HG03045 (cell line): ENCODE results near the gene LEFTY1.
"Not testable (repeated sequence)": the region's sequence is repeated elsewhere in the genome, so short reads cannot be mapped to it uniquely, and the experiment has no call there.

Experiments
- ATAC-seq: cut with Tn5 transposase; IDR thresholded peaks from one replicate; pipeline ENCODE4 v1.9.1; 2021; ENCODE audit warnings: mild to moderate bottlenecking, moderate library complexity; ENCODE audit not compliant: unreplicated experiment

Gene LEFTY1

DNA sequence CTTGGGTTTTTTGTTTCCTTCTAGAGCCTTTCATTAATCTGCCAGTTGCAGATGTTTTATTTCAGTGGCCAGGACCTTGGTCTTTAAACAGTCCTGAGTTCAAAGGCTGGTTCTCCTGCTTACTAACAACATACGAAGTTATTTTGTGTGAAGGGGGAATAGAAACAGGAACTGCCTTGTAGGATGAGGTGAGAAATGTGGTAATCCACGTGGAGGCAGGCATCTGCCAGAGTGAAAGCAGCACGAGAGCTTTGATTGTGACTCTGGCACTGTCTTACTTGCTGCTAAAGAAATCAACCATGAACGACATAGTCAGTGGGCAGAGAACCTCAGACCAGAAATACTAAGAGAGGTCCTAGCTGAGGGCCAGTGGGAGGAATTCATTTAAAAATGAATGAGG, 37.1 kb downstream of the LEFTY1 start:
- ATAC-seq, result peak; percentile 47

DNA sequence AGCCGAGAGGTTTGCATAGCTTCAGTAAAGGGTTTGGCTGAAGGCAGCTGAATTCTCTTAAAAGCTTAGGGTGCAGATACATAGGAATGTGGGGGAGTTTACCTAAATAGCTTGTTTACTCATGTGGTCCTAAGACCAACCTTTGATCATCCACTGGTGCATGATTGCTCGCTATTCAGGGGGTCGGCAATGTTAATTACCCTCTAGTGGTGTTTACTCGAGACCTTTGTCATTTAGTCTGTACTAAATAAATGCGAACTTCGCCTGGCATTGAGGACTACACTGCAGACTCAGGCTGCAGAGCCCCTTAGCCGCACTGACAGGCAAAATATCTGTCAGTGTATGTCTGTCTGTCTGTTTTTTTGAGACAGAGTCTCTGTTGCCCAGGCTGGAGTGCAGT, 38.6 kb downstream of the LEFTY1 start:
- ATAC-seq, result no peak

DNA sequence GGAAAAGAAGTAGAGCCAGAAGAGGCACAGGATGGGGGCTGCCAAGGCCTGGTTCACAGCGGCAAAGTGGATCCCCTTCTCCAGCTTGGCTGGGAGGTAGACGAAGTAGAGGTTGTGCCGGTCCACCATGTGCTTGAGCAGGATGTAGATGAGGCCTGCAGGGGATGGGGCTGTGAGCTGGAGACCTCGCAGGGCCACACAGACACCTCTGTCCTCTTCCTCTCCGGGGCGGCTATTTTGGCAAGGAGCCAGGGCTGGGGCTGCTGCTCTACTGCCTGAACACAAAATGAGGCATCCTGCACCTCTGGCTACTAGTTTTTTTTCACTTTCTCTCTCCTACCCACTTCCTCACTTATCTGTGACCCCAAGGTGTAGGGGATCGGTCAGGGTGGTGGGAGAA, 39.0 kb downstream of the LEFTY1 start:
- no peak for ATAC-seq

DNA sequence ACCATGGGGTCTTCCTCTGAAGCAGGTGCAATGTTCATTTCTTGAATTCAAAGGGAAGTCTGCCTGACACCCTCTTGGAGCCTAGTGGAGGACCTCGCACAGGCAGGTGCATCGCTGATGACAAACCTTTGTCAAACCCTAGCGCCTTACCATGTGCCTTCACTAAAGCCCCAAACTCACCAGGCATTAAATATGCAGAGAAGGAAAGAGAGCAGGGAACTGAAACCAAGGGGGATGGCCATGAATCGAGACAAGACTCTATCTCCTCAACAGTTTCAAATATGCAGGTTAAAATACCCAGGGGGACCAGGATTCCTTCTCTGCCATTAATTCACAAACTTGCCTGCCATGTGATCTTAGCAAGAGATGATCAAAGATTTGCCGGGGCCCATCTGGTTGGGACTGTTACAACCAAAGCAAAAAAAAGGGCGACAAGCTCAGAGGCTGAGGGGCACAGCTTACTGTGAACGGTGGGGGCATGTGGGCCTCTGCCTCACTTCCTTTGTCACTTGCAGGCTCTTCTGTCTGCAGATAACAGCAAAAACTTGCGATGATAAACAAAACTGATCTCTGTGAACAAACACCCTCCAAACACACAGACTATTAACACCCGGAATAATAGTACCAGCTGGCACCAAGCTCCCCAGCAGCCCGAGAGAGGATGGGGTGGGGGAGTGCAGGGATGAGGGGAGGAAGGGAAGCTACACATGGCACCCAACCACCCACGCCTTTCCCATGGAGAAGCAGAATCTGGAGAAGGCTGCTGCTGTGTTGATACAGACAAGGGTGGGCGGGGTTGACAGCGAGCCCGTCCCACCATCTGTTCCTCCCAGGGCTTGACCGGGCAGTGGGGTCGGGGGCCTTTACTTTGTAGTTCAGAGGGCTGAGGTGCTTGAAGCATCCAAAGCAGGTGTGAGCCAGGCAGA, 40.7 kb downstream of the LEFTY1 start:
- peak; percentile 54 for ATAC-seq

DNA sequence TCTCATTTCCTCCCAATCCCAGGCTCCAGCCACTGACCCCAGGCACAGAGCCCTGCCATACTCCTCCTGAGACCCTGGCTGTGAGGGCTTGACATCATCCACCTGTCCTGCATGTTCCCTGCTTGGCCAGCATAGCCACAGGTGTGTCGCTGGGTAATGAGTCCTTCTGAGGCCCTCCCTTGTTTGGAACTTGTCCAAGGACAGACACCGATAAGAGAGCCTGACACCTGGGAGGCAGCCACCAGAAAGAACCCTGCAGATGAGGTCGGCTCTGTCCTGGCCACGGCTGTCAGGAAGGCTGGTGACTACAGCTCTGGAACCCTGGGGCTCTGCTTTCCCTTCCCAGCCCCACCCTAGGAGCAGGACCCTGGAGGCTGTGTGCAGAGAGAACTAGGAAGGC, 41.3 kb downstream of the LEFTY1 start:
- ATAC-seq, result no peak

DNA sequence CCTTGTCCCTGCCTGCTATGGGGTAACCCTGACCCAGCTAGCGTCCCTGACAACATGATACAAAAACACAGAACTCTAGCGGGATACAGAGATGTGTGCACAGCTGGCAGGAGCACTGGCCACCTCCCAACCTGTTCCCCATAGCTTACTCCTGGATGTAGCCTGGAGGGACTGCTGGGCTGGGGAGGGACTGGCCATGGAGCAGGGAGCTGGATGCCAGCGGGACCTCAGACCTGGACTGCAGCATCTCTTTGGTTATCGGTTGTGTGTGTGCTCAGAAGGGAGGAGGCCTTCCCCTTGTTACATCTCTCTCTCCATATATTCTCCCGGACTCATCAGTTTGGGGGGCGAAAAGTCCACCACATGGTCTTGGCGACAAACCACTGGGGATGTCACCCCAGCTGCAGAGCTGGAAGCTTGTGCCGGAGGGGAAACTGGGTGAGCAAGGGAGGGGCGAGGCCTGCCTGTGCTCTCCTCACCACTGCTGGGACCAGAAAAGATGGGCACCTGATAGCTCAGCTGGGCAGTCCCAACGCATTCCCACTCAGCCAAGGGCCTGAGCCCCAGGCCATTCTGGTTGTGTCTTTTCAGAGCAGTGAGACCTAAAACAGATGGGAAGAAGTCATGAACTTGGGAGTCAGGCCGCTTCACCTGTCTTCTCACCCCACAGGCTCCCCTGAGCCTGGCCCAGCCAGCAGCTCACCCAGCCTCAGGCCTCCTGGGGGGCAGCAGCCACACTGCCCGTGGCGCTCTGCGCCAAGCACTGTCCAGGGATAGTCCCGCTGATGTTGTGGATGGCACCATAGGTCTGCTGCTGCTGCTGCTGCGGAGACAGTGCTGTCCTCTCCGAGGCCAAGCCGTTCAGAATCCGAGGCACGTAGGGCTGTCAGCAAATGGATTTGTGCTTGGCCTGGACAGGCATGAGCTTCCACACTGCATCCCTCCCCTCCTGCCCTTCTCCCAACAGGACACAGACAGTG, 42.3 kb downstream of the LEFTY1 start:
- ATAC-seq, result no peak

DNA sequence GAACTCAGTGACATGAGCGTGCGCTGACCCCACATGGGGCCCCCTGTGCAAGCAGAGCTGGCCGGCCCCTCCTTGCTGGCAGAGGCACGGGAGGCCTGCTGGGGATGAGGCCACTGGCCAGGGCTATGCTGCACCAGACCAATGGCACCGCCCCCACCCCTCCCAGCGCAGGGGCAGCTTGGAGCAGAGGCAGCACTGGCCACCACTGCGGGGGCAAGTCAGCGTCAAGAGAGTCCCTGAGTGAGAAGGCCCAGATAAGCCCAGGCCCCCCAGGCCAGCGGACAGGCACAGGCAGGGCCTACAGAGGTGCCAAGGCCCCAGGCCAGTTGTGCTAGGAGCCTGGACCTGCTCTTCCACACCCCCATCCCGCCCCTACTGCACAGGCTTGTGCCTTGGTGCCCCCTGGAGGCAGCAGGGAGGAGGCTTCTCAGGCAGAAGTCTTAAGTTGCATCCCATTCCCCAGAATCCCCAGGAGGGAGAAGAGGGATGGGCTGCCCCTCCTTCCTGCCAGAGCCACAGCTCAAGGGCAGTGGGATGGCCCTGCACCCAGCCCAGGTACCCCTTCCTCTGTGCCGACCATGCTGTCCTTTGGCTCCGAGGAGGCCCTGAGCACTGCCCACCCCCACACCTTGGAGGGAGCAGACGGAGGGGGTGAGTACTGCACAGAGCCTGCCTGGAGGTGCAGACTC, 43.2 kb downstream of the LEFTY1 start:
- ATAC-seq, result no peak

DNA sequence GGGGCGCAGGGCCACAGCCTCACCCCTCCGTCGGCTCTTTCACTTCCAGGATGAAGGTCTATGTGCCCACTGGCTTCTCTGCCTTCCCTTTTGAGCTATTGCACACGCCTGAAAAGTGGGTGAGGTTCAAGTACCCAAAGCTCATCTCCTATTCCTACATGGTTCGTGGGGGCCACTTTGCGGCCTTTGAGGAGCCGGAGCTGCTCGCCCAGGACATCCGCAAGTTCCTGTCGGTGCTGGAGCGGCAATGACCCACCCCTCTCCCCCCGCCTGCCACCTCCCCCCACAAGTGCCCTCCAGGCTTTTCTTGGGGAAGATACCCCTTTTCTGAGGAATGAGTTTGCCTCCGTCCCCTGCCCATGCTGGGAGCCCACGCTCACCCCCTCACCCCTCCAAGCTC, 43.8 kb downstream of the LEFTY1 start:
- no peak for ATAC-seq

DNA sequence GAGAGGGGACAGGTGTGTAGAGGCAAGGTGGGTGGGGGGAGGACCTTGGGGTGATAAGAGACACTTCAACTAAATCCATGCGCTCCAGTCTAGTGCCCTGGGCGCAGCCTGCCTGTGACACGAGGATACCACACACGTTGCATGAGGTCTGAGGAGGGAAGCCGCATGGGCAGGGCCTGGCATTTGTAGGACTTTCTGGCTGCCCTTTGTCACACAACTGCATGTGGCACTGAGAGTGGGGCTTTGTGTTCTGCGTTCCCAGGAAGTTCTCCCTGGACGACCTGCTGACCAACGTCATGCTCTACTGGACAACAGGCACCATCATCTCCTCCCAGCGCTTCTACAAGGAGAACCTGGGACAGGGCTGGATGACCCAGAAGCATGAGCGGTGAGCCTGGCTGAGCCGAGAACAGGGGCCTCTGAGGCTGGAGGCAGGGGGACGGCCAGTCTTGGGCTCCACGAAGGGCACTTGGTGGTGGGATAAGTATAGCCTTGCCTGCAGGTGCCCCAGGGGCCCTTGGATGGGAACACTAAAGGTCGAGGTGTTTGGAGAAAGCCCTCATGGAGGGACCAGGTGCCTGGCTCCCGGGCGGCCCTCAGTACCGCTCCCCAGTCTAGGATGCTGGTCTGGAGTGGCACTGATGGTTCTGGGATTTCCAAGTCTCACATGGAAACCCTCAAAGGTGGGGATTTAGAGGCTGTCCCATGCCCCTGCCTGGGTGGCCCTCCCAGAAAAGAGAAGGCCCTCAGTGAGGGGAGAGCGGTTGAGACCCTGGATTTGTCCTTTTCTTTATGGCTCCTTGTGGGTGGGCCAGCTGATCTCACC, 44.5 kb downstream of the LEFTY1 start:
- ATAC-seq, result no peak

DNA sequence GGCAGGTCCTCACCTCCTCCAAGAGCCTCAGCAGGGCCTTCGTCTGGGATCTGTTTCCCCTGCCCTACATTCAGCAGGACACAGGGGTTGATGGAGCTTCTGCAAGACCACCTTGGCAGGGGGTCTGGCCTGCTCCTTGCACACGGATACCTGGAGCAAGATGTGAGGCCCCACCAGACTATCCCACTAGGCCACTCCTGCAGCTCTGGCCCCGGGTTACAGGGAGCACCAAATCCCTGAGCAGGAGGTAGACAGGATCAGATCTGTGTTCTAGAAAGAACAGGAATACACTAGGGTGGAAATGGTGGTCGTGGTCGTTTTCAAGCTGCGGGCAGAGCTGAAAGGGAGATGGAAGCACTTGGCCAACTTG, 45.5 kb downstream of the LEFTY1 start:
- no peak for ATAC-seq

DNA sequence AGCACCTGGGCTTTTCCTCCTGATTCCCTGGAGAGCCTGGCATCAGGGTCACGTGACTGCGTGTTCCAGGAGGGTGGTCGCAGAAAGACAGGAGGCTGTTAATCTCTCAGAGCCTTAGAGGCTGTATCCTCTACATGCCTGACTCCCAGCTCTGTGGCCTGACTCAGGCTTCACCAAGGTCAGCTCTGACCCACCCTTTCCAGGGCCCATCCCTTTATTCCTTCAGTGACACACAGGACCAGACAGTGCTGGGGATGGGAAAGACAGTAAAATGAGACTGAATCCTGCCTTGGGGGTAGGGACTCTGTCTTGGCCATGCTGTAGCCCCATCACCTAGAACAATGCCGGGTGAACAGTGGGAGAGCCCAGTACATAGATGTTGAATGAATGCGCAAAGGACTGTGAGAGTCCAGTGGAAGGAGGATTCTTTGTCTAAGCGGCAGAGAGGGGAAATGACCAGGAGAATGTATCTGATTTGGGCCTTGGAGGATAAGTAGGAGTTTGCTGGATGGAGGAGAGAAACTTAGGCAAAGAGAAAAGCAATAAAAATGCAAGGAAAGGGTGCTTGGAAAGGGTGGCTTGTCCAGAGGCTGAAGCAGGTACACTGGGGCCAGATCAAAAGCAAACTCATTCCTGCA, 46.0 kb downstream of the LEFTY1 start:
- no peak for ATAC-seq

DNA sequence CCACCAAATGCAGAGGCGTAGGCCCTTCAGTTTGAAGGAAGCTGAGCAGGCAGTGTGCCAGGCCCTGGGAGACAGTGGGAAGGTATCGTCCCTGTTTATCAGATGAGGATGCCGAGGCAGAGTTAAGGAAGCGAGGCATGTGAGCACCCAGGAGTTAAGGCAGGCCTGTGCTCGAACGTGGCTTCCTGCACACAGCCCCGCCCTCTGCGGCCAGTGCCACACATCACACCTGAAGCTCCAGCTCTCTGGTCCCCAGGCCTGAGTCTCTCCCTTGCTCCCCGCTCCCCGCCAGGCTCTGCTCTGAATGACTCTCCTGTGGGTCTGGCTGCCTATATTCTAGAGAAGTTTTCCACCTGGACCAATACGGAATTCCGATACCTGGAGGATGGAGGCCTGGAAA, 46.9 kb downstream of the LEFTY1 start:
- no peak for ATAC-seq

DNA sequence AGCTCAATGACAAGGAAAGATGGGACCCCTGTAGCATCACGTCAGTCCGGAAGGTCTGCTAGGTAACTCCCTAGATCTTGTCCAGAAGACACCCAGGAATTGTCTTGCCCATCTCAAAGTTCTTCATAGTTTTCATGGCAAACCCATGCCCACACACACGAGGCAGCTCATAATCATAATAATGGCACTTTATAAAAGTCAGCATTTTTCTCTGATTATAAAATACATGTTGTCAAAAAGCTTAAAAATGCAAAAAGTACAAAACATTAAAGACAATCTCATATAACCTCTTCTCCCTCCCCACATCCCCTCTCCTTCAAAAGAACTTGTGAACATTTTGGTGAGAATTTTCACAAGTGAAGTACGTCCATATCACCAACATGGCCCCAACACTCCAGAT, 48.2 kb downstream of the LEFTY1 start:
- no peak for ATAC-seq

DNA sequence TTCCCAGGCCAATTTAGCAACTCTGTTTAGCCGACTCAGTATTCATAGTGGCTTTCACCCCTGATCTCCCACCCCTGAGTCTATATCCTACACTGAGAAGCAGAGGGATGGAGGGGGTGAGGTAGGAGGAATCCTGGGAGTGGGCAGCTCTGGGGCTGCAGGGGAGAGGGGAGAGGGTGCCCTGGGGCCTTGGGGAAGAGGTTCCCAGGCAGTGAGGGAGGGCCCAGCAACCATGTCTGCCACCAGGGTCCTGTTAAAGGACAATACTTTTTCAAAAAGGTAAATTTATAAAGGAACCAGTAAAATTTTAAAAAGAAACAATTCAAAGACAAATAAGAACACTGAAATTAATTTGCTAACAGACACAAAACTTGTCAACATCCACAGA, 48.7 kb downstream of the LEFTY1 start:
- ATAC-seq, result no peak

DNA sequence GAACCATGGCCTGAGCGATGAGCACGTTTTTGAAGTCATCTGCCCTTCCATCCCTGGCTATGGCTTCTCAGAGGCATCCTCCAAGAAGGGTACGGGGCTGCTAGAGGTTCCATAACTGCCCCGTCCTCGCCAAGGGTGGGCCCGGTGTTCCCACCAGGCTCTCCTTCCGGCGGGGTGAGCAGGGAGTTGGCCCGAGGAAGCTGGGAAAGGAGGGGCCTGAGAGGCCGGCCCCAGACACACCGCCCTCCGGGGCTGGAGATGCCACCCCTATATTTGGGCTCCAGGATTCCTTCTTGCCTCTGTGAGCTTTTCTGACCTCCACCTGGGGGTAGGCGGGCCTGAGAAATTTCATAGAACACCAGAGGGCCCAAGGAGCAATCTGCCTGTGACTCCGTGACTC, 50.2 kb downstream of the LEFTY1 start:
- no peak for ATAC-seq

DNA sequence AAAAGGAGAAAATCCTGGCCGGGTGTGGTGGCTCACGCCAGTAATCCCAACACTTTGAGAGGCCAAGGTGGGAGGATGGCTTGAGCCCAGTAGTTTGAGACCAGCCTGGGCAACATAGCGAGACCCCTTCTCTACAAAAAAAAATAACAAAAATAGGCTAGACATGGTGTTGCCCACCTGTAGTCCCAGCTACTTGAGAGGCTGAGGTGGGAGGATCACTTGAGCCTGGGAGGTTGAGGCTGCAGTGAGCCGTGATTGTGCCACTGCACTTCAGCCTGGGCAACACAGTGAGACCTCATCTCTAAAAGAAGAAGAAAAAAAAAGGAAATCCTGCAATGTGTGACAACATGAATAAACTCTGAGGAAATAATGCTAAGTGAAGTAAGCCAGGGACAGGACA, 52.6 kb downstream of the LEFTY1 start:
- ATAC-seq, result not testable (repeated sequence)
